Renal cortex interstitium (tissue), 11 donors: ENCODE results near the gene AUNIP. TPM values are rescaled to one million over a fixed set of nuclear protein-coding genes. Genes with fewer than 3 reads are reported as not detected.

Experiments
- DNase-seq, 11 donors: peaks; one replicate each; pipeline ENCODE4 v3.0.0-alpha.2; 2013; ENCODE audit warnings: low read depth in 9 of 11, low spot score in 4 of 11; ENCODE audit errors: extremely low read depth in 1 of 11
- polyA plus RNA-seq, 3 donors: library from polyadenylated mRNA; unstranded; fragments of 120-200 nt; gene quantifications; one replicate each; pipeline ENCODE4 v1.2.1, GENCODE V29; 2013; ENCODE audit not compliant: insufficient read length in 3 of 3

The AUNIP gene
- polyA plus RNA-seq, 3 donors = 3.0 to 4.3 (median 3.9) TPM

- DNase-seq = no peak
Observed at GRCh38 chr1:25787760-25788166, 71.5 kb downstream of the AUNIP start.

- DNase-seq = no peak
Observed at GRCh38 chr1:25786887-25787759, 72.1 kb downstream of the AUNIP start.

GRCh38 chr1:25785333-25786067, 73.8 kb downstream of the AUNIP start:
- DNase-seq = no peak

- DNase-seq = no peak
Observed at GRCh38 chr1:25784575-25785051, 74.6 kb downstream of the AUNIP start.

Other genes starting within 250 kb of the AUNIP start
- gene MAN1C1, start 242.7 kb downstream of the AUNIP start, polyA plus RNA-seq = 10 to 100 TPM; 12.4 to 18.0 (median 14.0) TPM
- gene SELENON, start 59.3 kb downstream of the AUNIP start, polyA plus RNA-seq = 10 to 100 TPM; 67.5 to 85.7 (median 85.2) TPM
- gene MTFR1L, start 39.5 kb downstream of the AUNIP start, polyA plus RNA-seq = 100 to 1,000 TPM in 1 of 3 donors, 10 to 100 TPM in 2; 91.0 to 103 (median 97.6) TPM
- gene PAQR7, start 16.3 kb upstream of the AUNIP start, polyA plus RNA-seq = 10 to 100 TPM; 26.2 to 38.4 (median 27.0) TPM
- 1,000 to 10,000 TPM in 2 of 3 donors, 100 to 1,000 TPM in 1; 982 to 1,465 (median 1,271) TPM for gene STMN1, start 47.0 kb upstream of the AUNIP start, polyA plus RNA-seq
- gene PAFAH2, start 138.6 kb upstream of the AUNIP start, polyA plus RNA-seq = 10 to 100 TPM; 18.5 to 19.8 (median 19.2) TPM
- 1 to 10 TPM; 1.5 to 1.7 (median 1.6) TPM for gene EXTL1, start 162.3 kb upstream of the AUNIP start, polyA plus RNA-seq
- gene SLC30A2, start 186.7 kb upstream of the AUNIP start, polyA plus RNA-seq = 1 to 10 TPM; 4.6 to 7.2 (median 5.1) TPM
- 1 to 10 TPM in 2 of 3 donors, under 1 TPM in 1; 0.86 to 1.5 (median 1.1) TPM for gene TRIM63, start 208.2 kb upstream of the AUNIP start, polyA plus RNA-seq